HG03558 (cell line): ENCODE results near the gene IL6ST.
A peak's percentile ranks its signal among the peaks of the same experiment; 100 is the strongest.

Experiments
- ATAC-seq: cut with Tn5 transposase; IDR thresholded peaks from one replicate; pipeline ENCODE4 v1.9.1; 2021; ENCODE audit warnings: moderate number of reproducible peaks; ENCODE audit not compliant: unreplicated experiment; ENCODE audit errors: extremely low read depth

The IL6ST gene

DNA sequence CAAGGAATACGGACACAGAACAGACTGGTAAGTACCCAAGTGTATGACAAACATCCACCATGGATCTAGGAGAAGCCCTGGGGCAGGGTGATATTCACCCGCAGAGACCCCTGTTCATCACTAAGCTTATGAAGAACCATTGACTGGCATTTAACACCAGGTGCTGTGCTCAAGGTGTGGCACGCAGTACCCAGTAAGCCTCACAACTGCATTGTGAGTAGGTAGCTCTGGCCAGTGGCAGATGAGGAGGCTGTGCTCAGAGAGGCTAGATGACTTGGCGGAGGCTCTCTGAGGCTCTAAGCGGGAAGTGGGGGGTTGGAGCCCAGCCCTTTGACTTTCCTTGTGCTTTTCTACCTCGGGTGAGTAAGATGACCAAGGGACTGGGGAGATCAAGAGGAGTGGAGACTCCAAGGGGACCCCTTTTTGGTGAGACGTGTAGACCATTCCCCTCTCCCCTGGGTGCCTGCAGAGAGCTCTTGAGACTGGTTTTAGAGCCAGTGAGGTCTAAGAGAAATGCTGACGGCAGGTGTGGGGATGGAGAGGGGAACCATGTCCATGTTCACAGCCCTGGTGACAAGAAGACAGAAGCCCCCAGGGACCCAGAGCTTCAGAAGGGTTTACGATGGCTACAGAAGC, 70.8 kb downstream of the IL6ST start:
- ATAC-seq, result no peak

DNA sequence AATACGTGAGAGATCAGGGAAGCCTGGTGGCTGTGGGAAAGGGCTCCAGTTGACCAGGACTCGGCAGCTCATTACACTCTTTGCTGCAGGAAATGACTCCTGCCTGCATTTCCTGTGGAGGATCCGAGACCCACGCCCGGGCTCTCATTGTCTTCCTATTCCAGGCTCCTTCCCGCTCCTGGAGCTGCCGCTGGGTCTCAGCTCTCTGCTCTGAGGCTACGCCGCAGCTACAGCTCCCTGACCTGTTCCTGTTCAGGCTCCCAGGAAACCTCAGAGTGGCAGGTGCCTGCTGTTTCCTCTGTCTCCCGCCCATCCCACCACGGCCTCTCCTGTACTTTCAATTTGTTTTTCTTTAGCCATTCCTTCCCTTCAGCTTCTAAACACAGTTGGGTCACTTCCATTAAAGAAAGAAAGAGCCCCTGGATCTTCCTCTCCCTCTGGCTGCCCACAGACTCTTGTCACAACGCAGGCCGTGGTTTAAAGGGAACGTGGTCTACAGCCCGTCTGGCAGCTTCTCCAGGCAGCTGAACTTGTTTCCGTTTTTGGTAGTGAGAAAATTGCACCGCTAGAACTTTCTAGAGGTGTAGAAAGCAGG, 71.5 kb downstream of the IL6ST start:
- no peak for ATAC-seq

DNA sequence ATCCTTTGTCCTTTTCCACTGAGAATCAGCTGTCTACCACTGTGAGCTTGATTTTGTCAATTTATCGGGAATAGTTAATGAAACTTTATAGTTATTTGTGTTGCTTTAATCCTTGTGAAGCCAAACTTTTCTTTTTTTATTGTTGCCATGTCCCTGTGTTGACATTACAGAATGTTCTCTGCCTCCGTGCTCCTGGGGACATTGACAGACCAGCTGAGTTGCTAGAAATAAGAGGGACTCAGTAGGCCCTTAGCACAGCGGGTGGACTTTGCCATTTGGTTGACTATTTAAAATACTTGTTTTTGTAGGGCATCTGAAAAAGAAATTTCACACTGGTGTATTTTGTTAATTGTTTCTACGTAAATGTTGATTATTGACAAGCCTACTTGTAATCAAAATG, 73.1 kb downstream of the IL6ST start:
- ATAC-seq, result no peak

DNA sequence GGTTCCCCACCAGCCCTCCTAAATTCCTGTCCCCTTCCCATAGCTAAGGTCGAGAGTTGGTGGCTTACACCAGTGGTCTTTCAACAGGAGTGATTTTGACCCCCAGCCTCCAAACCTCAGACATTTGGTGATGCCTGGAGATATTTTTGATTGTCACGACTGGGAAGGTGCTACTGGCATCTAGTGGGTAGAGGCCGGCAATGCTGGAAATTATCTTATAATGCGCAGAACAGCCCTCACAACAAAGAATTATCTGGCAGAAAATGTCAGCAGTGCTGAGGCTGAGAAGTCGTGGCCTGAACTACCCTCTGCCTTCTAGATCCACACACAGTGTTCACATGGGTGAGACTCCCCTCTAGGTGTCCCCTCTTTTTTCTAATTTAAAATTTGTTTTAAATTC, 74.0 kb downstream of the IL6ST start:
- no peak for ATAC-seq

DNA sequence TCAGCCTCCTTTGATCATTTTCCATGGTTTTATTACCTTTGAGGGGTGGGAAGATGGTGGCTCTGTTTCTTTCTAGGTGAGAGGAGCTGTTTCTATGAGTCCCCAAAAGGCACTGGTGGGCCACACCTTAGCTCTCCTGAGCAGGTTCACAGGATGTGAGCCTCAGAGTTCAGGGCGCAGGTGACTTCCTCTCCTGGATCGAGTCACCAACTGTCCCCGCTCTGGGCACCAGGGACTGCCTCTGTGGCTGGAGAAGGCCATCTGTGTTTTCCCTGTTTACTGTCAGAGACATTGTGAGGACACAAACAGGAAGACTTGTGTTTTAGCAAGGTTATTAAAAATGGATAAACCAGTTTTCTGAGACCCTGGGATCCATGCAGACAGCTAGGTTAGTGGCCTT, 75.1 kb downstream of the IL6ST start:
- no peak for ATAC-seq

DNA sequence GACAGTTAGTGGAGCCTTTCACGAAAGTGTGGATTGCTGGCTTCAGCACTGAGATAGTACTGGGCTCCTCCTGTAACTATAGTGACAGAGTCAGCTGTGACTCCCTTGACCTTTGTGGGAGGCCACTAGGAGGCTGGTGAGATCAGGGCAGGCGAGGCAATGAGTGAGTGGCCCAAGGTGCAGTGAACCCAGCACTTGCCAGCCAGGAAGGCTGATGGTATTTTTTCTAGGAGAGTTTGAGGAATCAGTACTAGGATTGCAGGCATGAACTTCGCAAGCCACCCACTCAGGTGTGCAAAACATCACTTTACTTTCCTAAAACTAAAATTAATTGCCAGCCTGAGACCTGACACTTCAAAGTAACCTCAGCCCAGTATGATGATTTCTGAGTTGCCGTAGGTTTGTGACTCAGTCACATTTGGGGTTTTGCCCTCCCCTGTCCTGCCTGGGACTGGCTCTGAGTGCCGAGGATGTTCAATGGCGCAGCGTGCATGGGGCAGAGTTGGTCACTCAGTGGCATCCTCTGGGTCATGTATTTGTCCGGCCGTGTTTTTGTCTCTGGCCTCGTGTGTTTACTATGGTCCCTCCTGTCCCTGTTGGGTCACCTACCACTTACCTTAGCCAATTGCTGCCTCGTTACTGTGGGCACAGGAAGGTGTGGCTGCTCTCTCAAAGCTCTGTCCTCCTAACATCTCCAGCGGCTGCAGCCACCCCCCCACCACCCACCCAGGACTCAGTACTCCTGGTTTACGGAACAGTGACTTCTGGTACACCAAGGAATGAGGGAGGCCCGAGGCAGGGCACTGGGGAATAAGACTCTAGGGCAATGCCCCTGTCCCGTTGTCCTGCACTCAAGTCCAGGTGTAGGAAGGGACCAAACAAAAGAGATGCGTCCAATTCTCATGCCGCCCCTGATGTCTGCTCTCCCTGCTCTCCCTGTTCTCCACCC, 76.4 kb downstream of the IL6ST start:
- no peak for ATAC-seq

- no peak for ATAC-seq
Measured at GRCh38 chr5:55917402-55918086, 77.2 kb downstream of the IL6ST start.

DNA sequence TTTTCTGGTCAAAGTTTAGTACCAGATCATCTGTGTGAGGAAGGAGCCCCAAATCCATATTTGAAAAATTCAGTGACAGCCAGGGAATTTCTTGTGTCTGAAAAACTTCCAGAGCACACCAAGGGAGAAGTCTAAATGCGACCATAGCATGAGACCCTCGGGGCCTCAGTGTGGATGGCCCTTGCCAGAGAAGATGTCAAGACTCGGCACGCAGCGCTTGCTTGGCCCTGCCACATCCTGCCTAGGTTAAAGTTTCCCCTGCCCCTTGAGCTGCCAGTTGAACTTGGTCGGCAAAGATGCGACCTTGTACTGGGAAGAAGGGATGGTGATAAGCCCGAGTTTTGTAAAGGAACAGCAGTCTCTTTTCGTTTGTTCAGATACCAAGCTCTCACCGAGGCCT, 77.8 kb downstream of the IL6ST start:
- no peak for ATAC-seq

DNA sequence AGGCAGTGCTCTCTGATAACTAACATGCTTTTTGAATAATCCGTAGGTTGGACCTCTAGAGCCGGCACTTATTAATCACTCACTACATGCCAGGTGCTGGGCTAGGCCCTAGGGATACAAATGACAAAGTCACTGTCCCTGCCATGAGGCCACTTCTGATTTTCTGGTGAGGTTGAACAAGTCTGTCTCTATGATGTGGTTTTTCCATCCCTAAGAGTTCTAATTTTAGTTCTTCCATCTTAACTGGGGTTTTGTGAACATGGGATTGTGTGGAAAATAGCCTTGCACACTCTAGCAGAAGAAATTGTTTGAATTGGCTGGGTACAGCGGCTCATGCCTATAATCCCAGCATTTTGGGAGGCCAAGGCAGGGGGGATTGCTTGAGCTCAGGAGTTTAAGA, 79.0 kb downstream of the IL6ST start:
- ATAC-seq, result no peak

GRCh38 chr5:55914971-55915370, 79.8 kb downstream of the IL6ST start:
- no peak for ATAC-seq

- peak; percentile 84 for ATAC-seq
Measured at GRCh38 chr5:55913466-55914413, 81.0 kb downstream of the IL6ST start.

DNA sequence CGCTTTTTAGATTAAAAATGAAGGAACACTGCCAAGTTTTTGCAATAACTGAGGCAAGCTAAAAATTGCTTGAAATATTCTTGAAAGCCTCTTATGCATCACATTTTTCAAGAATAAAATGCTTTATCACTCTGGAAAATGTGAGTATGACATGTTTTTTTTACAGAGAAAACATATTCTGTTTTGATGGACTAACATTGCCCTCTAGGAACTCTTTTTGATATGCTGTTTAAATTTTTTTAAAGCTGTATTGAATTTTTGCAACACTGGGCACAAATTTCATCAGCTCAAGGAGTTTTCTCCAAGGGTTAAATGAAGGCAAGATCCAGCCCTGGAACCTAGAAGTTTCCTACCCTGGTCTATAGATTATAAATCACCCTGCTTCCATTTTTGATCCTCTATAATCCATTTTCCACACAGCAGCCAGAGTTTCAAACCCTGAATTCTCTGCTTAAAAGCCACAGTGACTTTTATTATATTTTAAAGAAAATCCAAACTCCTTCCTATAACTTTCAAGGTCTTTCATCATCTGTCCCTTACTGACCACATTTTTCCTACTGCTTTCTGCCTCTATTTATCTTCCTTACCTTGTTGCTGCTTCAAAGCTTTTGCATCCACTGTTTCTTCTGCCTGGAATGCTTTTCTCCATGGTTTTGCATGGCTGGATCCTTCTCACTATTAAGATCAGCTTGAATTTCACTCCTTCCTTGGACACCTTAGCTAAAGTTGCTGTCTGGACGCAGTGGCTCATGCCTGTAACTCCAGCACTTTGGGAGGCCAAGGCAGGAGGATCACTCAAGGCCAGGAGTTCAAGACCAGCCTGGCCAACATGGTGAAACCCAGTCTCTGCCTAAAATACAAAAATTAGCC, 82.7 kb downstream of the IL6ST start:
- no peak for ATAC-seq

DNA sequence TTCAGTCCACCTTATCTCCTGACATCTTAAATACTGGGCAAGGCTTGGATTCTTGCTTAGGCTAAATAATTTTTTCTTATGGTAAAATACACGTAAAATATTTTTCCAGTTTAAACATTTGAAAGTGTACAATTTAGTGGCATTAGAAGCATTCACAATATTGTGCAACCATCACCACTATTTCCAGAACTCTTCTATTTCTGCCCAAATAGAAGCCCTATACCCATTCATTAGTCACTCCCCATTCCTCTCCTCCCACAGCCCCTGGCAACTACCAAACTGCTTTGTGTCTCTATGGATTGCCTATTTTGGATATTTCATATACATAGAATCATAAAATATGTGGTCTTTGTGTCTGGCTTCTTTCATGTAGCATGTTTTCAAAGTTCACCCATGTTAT, 86.0 kb downstream of the IL6ST start:
- ATAC-seq, result no peak

DNA sequence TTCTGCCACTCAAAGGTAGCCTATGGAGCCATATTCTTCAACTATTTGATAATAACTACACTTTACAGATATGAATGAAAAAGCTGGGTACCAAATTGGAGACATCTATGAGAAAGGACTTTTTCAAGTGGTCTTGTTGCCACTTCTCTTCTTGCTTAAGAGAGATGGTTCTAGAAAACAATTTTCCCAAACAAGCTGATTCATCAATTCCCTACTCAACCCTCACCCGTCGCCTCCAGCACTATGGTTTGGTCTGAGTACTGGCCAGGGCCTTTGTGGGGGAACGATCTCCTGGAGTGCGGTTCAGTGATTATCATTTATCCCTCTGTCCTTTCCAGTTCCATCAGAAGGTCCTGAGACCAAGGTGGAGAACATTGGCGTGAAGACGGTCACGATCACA, 86.8 kb downstream of the IL6ST start:
- no peak for ATAC-seq

DNA sequence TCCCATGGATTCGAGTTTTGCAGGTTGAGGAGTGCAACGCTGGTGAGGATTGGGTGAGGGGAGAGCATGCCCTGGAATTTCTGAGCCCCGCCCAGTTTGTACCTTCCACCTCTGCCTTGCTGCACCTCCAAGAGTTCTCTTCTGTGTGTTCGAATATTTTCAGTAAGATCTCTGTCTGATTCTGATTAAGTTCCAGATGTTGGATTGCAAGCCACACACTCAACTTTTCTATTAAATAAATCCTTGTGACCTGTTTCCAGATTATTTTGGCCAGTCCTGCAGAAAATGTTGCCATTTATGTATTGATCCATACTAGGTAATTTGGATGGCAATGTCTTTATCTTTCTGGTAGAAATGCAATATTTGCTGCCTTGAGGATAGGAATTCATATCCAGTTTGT, 89.5 kb downstream of the IL6ST start:
- ATAC-seq, result no peak

GRCh38 chr5:55904152-55904551, 90.6 kb downstream of the IL6ST start:
- no peak for ATAC-seq

GRCh38 chr5:55903121-55903701, 91.6 kb downstream of the IL6ST start:
- ATAC-seq, result peak; percentile 67

DNA sequence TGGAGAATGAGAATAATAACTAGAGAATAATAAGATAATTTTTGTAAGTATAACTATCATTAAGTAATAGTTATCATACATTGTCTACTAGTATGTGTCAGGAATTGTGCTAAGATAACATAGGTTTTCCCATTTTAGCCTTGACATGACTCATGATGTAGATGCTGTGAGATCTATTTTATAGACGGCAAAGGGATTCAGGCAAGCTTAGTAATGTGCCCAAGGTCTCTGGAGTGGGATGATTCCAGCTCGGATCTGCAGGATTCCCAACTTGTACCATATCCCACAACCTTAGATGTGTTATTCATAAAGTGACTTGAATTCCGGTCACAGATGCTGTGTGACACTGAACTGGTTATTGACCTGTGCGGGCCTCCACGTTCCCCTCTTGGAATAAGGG, 92.1 kb downstream of the IL6ST start:
- no peak for ATAC-seq
